Bronchial epithelial cell (primary cell): ENCODE results near the gene MYO18A. TPM values are rescaled to one million over a fixed set of nuclear protein-coding genes. Genes with fewer than 3 reads are reported as not detected.

ENCODE experiments used
- DNase-seq: peaks from one replicate; pipeline ENCODE4 v3.0.0-alpha.2; 2010; ENCODE audit warnings: low read depth
- FAIRE-seq: peaks from 2 replicates; lab custom pipeline; 2011; peaks lifted over from hg19 to GRCh38; lab: Jason Lieb, UNC
- H3K27me3 ChIP-seq: 2 replicates; pipeline ENCODE4 v1.5.1; 2011; ENCODE audit warnings: low read length; ENCODE audit not compliant: control insufficient read depth, insufficient read depth
- H3K36me3 ChIP-seq: 2 replicates; pipeline ENCODE4 v1.5.1; 2011; ENCODE audit warnings: low read length; ENCODE audit not compliant: control insufficient read depth, insufficient read depth
- H3K4me3 ChIP-seq: 2 replicates; pipeline ENCODE4 v1.5.1; 2011; ENCODE audit warnings: mild to moderate bottlenecking, low read depth, low read length, control low read depth
- total RNA-seq: library from RNA; depleted of rRNA; stranded (reverse); fragments of >200 nt; gene quantifications from 2 replicates; pipeline ENCODE4 v1.2.1, GENCODE V29; 2014
- TF ChIP-seq, protein P1 (sequence below): IDR thresholded peaks from 2 replicates; pipeline ENCODE4 v1.5.1; 2011; ENCODE audit warnings: mild to moderate bottlenecking, moderate library complexity, low read length, control low read depth, inconsistent platforms; ENCODE audit not compliant: insufficient read depth, severe bottlenecking

The MYO18A gene
- total RNA-seq, 1 donor from 2014 or later, result 23.4 TPM

DNA sequence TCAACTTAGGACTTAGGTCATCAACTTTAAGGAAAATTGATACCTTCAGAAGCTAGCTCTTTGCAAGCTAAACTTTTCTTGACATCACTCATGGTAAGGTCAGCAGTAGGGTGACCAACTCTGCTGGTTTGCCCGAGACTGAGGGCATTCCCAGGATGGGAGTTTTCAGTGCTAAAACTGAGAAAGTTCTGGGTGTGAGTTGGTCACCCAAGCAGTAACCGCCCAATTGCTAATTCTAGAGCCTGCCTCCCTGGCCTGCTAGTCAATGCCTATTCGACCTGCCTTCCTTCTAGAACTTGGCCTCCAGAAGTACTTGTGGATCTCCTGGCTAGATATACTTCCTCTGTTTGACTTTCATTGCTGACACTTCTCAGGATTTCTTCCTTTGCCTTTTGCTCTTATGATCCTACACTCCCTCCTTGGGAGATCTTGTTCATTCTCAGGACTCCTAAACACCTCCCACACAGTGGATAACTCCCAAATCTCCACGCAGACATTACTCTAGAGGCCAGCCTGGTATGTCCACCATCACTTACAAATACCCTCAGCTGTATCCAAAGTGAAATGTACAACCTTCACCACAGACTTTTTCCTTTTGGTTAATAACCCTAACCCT is 10.5 kb upstream of the MYO18A start:
- Histone ChIP-seq H3K4me3 (no peak overlapping the region), H3K27me3 (no peaks in the 10 kb centered on the region), H3K36me3 (no peaks in the 10 kb centered on the region)
- FAIRE-seq (no peak), DNase-seq (no peak)
- TF ChIP-seq, protein P1, sequence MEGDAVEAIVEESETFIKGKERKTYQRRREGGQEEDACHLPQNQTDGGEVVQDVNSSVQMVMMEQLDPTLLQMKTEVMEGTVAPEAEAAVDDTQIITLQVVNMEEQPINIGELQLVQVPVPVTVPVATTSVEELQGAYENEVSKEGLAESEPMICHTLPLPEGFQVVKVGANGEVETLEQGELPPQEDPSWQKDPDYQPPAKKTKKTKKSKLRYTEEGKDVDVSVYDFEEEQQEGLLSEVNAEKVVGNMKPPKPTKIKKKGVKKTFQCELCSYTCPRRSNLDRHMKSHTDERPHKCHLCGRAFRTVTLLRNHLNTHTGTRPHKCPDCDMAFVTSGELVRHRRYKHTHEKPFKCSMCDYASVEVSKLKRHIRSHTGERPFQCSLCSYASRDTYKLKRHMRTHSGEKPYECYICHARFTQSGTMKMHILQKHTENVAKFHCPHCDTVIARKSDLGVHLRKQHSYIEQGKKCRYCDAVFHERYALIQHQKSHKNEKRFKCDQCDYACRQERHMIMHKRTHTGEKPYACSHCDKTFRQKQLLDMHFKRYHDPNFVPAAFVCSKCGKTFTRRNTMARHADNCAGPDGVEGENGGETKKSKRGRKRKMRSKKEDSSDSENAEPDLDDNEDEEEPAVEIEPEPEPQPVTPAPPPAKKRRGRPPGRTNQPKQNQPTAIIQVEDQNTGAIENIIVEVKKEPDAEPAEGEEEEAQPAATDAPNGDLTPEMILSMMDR, result no peak

DNA sequence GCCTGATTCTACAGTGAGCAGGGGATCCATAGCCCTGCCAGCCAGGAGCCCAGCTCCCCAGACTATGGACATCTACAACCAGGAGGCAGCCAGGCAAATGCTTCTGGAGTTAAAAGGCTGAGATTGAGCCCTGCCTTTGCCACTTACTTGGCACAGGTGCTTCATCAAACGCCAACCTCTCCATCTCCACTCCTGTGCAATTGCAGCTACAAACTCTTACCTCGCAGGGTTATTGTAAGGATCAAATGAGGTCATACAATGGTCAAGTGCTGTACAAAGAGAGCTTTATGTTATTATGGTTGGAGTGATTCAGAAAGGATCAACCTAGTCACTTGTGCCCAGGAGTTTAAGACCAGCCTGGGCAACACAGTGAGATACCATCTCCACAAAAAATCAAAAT is 9.8 kb upstream of the MYO18A start:
- no peak for DNase-seq
- TF ChIP-seq, protein P1, result no peak

DNA sequence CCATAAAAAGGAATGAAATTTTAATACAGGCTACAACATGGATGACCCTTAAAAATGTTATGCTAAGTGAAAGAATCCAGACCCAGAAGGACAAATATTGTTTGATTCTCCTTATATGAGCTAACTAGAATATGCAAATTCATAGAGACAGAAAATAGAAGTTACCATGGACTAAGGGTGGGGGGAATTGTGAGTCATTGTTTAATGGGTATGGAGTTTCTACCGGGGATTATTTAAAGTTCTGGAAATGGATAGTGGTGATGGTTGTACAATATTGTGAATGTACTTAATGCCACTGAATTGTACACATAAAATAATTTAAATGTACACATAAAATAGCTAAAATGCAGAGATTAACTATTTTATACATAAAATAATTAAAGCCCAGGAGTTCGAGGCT is 9.2 kb upstream of the MYO18A start:
- no peak for FAIRE-seq
- no peaks in the 10 kb centered on the region for H3K27me3 ChIP-seq
- TF ChIP-seq, protein P1, result no peak
- no peak for DNase-seq
- H3K4me3 ChIP-seq, result no peak overlapping the region
- H3K36me3 ChIP-seq, result no peaks in the 10 kb centered on the region

More for the DNA sequence above, 9.8 kb upstream of the MYO18A start:
- H3K4me3 ChIP-seq, result no peak overlapping the region
- FAIRE-seq, result no peak
- no peaks in the 10 kb centered on the region for H3K27me3 ChIP-seq
- no peaks in the 10 kb centered on the region for H3K36me3 ChIP-seq

DNA sequence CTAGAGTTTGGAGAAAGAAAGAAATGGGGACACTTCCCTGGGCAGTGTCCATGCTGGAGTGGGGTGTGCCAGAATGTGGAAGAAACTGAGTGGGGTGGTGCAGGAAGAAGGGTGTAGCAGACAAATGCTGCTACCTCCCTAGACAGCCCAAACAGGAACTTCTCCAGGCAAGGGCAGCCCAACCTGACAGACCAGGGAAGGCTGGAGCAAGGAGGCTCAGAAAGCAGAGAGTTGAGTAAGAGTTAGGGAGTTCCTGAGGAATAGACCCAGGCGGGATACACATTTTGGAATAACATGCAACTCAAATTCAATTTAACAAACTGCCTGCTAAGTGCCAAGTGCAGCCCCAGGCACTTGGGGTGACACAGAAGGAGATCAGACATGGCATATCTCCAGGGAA is 1.0 kb upstream of the MYO18A start:
- FAIRE-seq, result no peak
- TF ChIP-seq, protein P1, result no peak
- H3K27me3 ChIP-seq, result no peaks in the 10 kb centered on the region
- no peak overlapping the region for H3K4me3 ChIP-seq
- peak; percentile 38 for DNase-seq
- no peaks in the 10 kb centered on the region for H3K36me3 ChIP-seq

DNA sequence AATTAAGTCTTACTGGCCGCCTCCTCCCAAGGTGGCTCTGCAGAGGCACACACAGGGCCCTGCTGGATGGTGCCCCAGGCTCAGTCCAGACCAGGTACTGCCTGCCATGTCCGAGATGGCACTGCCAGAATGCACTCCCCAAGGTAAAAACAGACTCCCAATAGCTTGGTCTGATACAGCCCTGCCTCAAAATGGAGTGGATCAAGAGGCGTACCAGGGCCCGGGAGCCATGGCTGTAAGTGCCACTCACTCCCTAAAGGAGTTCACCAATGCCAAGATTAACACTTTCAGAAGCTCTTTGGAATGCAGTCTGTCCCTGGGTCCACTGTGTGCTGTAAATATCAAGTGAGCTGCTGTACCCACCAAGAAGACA is 576 bp upstream of the MYO18A start:
- peak overlapping the region; percentile 56 for H3K4me3 ChIP-seq
- TF ChIP-seq, protein P1, result no peak
- no peaks in the 10 kb centered on the region for H3K36me3 ChIP-seq
- no peaks in the 10 kb centered on the region for H3K27me3 ChIP-seq
- DNase-seq, result no peak
- no peak for FAIRE-seq

DNA sequence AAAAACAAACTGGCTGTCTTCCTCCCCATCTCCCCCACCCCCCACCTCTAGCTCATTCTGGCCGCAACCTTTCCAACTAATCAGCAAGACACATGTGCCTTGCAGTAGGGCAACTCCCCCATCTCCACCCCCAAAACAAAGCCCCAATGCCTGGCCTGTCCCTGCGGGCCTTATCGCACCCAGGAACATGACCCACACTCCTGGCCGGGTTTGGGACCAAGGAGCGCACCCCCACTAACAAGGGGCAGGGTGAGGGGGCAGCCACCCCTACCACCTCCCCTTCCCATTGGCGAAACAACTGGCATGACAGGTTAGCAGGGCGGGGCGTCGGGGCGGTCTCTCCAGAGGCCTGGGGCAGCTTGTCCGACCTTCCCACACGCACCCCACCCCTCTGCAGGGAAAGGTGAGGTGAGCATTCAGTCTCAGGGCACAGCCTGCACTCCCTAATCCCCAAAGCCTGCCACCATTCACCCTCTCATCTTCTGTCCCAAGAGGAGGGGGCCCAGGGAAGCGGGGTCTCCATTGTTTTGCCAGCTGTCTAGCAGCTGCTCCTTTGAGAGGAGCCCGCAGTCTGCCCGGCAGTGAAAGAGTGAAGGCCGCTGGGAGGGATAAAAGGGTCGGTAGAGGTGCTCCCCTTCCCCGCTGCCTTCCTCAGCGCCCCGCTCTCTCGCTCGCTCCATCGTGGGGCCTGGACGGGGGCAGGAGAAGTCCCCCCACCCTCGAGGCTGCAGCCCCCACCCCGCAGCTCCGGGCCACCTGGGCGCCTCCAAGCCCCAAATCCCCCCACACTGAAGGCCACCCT is 765 bp downstream of the MYO18A start:
- TF ChIP-seq, protein P1, result no peak
- DNase-seq (peak; percentile 76), FAIRE-seq (no peak)
- Histone ChIP-seq H3K4me3 (peak overlapping the region; percentile 56), H3K27me3 (no peaks in the 10 kb centered on the region), H3K36me3 (no peaks in the 10 kb centered on the region)
